Panc1 (cell line): Measurements from ENCODE around the gene SLC4A4.

Experiments
- CTCF ChIP-seq: fragments of 450-650 bp; IDR thresholded peaks from 2 replicates; pipeline ENCODE4 v1.5.1; 2017; ENCODE audit warnings: mild to moderate bottlenecking
- POLR2AphosphoS5 ChIP-seq: IDR thresholded peaks from 2 replicates; pipeline ENCODE4 v1.6.1; 2012; ENCODE audit warnings: mild to moderate bottlenecking, low read depth, low read length, moderate library complexity
- REST ChIP-seq, 2 experiments: IDR thresholded peaks; 2 replicates each; pipeline ENCODE4 v1.6.1; 2011 to 2012; ENCODE audit warnings: low read depth in 2 of 2, control low read depth in 1 of 2, low read length in 1 of 2, mild to moderate bottlenecking in 1 of 2, moderate library complexity in 1 of 2; ENCODE audit not compliant: insufficient read depth in 1 of 2

- TF ChIP-seq CTCF (no peak), REST (IDR thresholded peaks at IDR 0.05; ENCODE audit: insufficient read depth in 1 of 2, low read depth in 2 of 2, low read length in 1 of 2) (no peak), POLR2AphosphoS5 (no peak)
Measured at GRCh38 chr4:71609651-71610050, 270.8 kb downstream of the SLC4A4 start.
